ENCODE results near the gene ZNF407. TPM values are rescaled to one million over a fixed set of nuclear protein-coding genes. Genes with fewer than 3 reads are reported as not detected.

Gene ZNF407
- total and polyA plus RNA-seq, 10 donors, result 2.0 to 41.0 (median 26.3) TPM

DNA sequence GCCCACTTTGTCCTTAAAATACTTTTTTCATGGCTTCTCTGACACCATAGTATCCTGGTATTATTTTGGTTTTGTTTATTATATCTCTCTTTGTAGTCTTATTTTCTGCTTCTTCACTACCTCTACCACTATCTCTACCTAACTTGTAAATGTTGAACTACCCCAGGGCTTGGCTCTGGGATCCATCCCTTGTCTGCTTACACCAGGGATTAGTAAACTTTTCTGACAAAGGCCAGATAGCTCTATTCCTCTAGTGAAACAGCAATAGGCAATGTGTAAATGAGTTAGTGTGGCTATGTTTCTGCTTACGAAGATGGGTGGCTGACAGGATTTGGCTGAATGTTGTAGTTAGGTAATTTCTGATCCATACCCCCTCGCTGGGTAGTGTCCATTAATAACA, 76.8 kb downstream of the ZNF407 start:
- Histone ChIP-seq H3K27me3 (replicated peaks in 1 of 7) (no peaks in the 10 kb centered on the region), H3K9me3 (peaks cover 0 to 18% (median 15%) of the 10 kb centered on the region in 8 donors), H3K27ac (no peak overlapping the region), H3K36me3 (peaks cover 0 to 65% (median 5%) of the 10 kb centered on the region in 6 donors), H3K4me1 (no peaks in the 10 kb centered on the region), H3K4me3 (no peak overlapping the region)
- DNase-seq, result no peak
- WGBS, 5 donors, result 79 to 93% (median 88%) methylated on average over 2 of the region's 2 CpGs
- TF ChIP-seq POLR2AphosphoS5 (IDR thresholded peaks at IDR 0.05), result no peak
- TF ChIP-seq, protein P1, sequence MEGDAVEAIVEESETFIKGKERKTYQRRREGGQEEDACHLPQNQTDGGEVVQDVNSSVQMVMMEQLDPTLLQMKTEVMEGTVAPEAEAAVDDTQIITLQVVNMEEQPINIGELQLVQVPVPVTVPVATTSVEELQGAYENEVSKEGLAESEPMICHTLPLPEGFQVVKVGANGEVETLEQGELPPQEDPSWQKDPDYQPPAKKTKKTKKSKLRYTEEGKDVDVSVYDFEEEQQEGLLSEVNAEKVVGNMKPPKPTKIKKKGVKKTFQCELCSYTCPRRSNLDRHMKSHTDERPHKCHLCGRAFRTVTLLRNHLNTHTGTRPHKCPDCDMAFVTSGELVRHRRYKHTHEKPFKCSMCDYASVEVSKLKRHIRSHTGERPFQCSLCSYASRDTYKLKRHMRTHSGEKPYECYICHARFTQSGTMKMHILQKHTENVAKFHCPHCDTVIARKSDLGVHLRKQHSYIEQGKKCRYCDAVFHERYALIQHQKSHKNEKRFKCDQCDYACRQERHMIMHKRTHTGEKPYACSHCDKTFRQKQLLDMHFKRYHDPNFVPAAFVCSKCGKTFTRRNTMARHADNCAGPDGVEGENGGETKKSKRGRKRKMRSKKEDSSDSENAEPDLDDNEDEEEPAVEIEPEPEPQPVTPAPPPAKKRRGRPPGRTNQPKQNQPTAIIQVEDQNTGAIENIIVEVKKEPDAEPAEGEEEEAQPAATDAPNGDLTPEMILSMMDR (IDR thresholded peaks at IDR 0.05 in 8 of 11, conservative IDR thresholded peaks at IDR 0.05 in 3 of 11), result no peak
- no peak for TF ChIP-seq POLR2A (IDR thresholded peaks at IDR 0.05)
- intact Hi-C loops (cut with DNase I; ENCODE audit: low total_unique reads), result no loop called here

DNA sequence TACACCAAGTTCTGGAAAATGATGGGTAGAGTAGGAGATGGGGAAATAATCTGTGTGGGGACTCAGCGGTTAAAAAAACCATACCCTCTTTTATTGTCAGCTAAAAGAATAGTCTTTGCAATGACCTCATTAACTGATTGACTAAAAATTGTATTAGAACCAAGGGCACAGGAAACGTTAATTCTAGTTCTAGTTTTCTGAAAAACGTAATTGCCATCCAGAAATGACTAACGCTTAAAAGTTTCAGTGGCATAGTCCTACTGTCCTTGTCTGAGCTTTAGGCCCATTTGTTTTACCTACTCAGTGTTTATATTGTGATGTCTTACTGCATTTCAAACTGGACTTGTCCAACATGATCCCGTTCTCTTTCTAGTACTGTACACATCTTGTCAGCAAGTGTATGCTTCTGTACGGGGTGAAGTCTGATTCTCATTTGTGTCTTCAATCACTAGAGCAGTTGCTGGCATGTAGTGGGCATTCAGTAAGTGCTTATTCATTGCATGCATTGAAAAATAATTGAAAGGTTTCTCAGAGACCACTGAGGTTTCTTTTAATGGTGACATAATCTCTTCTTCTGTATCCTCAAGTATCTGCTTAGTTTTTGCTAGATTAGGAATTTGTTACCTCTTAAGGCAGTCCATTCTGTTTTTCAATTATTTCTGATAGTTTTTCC, 81.5 kb downstream of the ZNF407 start:
- intact Hi-C loops (cut with DNase I; ENCODE audit: low total_unique reads), result no loop called here
- 49 to 79% (median 65%) methylated on average over 6 of the region's 6 CpGs for WGBS, 5 donors
- Histone ChIP-seq H3K4me3 (no peak overlapping the region), H3K4me1 (no peaks in the 10 kb centered on the region), H3K36me3 (peaks cover 0 to 53% (median 5%) of the 10 kb centered on the region in 6 donors), H3K27me3 (replicated peaks in 1 of 7) (no peaks in the 10 kb centered on the region), H3K27ac (no peak overlapping the region), H3K9me3 (peaks cover 0 to 18% (median 15%) of the 10 kb centered on the region in 8 donors)
- DNase-seq, result no peak
- TF ChIP-seq POLR2A (IDR thresholded peaks at IDR 0.05), result no peak
- TF ChIP-seq POLR2AphosphoS5 (IDR thresholded peaks at IDR 0.05), result no peak
- TF ChIP-seq, protein P1 (IDR thresholded peaks at IDR 0.05 in 8 of 11, conservative IDR thresholded peaks at IDR 0.05 in 3 of 11), result no peak

DNA sequence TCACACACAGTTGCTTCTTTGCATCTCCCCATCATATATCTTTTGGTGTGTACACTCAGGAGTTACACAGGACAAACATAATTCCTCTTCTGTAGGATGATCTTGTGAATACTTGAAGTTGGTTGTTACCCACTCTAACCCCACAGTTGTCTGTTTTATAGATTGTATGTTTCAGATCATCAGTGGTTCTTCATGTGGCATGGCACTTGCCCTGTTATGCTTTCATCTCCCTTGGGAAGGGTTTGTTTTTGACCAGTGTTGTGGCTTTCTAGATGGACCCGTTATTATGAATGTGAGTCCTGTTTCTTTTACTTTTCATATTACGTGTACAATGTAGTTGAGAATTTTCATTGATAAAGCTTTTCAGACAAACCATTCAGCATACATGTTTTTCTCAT, 82.0 kb downstream of the ZNF407 start:
- TF ChIP-seq POLR2AphosphoS5 (IDR thresholded peaks at IDR 0.05) (no peak), POLR2A (IDR thresholded peaks at IDR 0.05) (no peak)
- TF ChIP-seq, protein P1 (IDR thresholded peaks at IDR 0.05 in 8 of 11, conservative IDR thresholded peaks at IDR 0.05 in 3 of 11), result no peak
- 71 to 93% (median 90%) methylated on average over 2 of the region's 2 CpGs for WGBS, 5 donors

DNA sequence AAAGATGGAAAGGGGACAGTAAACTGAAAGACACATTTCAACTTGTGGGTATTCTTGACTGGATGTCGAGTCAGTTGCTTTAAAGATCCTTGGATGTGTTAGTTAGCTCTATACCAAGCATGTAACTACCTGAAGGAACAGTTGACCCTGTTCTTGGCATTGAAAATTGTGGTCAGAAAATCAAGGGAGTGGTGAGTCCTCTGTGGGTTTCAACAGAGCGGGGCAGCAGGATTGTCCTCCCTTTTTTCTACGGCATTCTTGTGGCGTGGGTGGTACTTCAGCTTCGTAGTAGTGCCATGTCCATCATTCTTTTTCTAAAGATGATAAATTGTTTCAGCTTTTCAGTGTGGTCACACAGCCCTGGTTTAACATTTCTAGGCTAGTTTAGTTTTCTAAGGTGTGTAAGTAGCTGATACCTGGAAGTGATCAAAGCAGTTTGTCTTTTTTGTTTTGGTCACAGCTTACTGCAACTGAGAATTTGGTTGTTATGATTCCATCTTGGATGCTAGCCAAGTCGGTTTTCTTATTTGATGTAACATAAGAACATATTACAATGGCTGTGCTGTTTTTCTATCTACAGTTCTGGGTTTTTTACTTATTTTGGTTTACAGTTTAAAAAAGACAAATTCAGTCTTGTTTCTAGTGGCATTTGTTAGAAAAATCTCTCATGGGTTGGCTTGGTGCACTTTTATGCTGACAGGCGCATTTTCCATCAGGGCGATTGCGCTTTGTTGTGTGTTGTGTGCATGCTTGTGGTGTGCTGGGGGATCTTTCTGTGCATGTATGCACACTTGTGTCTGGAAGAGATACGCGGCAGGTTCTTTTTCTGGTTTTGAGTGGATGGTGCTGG, 84.7 kb downstream of the ZNF407 start:
- TF ChIP-seq, protein P1 (IDR thresholded peaks at IDR 0.05 in 8 of 11, conservative IDR thresholded peaks at IDR 0.05 in 3 of 11), result no peak
- no peak for TF ChIP-seq POLR2A (IDR thresholded peaks at IDR 0.05)
- TF ChIP-seq POLR2AphosphoS5 (IDR thresholded peaks at IDR 0.05), result no peak
- Histone ChIP-seq H3K27me3 (replicated peaks in 1 of 7) (no peaks in the 10 kb centered on the region), H3K4me3 (no peak overlapping the region), H3K27ac (no peak overlapping the region), H3K9me3 (peaks cover 0 to 9% (median 7%) of the 10 kb centered on the region in 8 donors), H3K4me1 (no peaks in the 10 kb centered on the region), H3K36me3 (peaks cover 0 to 39% (median 6%) of the 10 kb centered on the region in 6 donors)
- WGBS, 5 donors, result 91 to 96% (median 93%) methylated on average over 11 of the region's 11 CpGs
- intact Hi-C loops (cut with DNase I; ENCODE audit: low total_unique reads), result no loop called here
- no peak for DNase-seq

More for the DNA sequence above, 82.0 kb downstream of the ZNF407 start:
- no peaks in the 10 kb centered on the region for H3K27me3 ChIP-seq (replicated peaks in 1 of 7)
- H3K27ac ChIP-seq, result no peak overlapping the region
- intact Hi-C loops (cut with DNase I; ENCODE audit: low total_unique reads), result no loop called here
- H3K9me3 ChIP-seq, result peaks cover 0 to 18% (median 15%) of the 10 kb centered on the region in 8 donors
- no peaks in the 10 kb centered on the region for H3K4me1 ChIP-seq
- DNase-seq, result no peak
- H3K36me3 ChIP-seq, result peaks cover 0 to 50% (median 5%) of the 10 kb centered on the region in 6 donors
- H3K4me3 ChIP-seq, result no peak overlapping the region
